Measurements from ENCODE around the gene PYGO2.
A peak's percentile ranks its signal among the peaks of the same experiment; 100 is the strongest.

The PYGO2 gene

DNA sequence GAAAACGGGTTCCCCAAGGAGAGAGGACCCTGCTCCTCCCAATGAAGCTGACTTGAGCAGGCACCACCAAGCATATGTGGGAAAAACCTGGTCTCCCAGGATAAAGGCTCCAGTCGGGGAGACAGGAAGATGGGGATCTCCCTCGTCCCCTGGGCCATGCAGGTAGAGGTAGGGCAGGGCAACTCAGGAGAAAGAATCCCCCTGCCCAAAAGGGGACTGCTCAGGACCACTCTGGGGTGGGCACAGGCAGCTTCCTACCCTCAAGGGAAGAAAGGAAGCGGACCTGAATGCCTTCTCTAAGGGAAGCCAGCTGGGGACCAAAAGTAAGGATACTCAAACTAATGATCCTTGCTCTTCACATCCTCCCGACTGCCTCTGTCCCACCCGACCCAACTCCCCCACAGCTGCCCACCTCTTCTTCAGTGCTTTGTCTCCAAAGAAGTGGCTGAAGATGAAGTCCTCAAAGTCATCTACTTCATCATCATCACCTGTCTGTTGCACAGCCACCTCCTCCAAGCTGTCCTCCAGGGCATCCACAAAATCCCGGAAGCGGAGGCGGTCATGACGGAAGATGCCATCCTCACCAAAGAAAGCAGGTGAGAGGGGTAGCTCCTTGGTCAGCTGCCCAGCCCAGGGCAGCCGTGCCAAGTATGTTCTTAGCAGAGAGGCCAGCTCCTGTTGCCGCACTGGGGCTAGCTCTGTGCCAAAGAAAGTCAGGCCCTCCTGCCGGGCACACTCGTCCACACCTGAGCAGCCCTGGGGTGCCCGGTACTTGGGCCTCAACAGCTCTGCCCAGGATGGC lies 16.2 kb downstream of the PYGO2 start:
- H3K9me3 ChIP-seq (ENCODE audit: low read length): no peaks in the 10 kb centered on the region
- H2AFZ ChIP-seq (ENCODE audit: low read depth, low read length): no peak overlapping the region

DNA sequence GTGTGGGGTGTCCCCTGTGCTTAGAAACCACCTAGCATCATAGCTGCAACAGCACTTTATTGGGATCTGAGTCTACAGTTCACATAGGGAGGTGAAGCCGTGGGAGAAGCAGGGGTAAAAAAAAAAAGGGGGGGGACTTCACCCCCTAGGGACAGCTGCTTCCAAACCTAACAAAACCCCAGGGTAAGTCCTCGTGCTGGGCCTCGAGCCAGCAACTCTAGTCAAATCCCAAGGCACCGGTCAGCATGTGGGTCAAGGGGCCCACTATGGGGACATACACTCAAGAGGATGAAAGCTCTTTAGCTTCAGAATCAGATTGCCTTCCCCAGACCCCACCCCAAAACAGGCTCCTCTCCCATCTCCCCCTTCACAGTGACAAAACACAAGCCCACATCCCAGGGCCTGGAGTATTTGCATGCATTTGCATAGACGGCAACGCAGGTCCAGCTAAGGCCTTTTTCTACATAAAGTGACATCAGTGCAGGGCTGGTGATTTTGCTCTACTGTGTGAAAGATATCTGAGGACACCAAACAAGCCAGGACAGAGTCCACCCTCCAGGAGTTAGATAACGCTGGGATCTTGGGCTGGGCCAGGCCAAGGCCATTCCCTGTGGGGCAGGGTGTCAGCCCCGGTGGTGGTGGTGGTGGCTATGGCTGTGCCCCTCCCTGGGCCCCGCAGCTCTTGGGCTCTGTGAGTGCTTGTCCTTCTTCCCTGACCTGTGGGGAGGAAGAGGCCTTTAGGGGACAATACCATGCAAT lies 17.0 kb downstream of the PYGO2 start:
- Histone ChIP-seq H3K4me1 (ENCODE audit: insufficient read depth, low read length) (peaks cover 42% of the 10 kb centered on the region), H3K9me3 (ENCODE audit: low read length) (no peaks in the 10 kb centered on the region)

More for the DNA sequence above, 16.2 kb downstream of the PYGO2 start:
- Histone ChIP-seq H3K4me3 (ENCODE audit: low read length) (no peak overlapping the region), H3K4me1 (ENCODE audit: insufficient read depth, low read length) (peaks cover 37% of the 10 kb centered on the region), H3K36me3 (ENCODE audit: insufficient read depth, low read length) (peaks cover 17% of the 10 kb centered on the region), H3K27me3 (ENCODE audit: insufficient read depth, low read length) (no peaks in the 10 kb centered on the region)

DNA sequence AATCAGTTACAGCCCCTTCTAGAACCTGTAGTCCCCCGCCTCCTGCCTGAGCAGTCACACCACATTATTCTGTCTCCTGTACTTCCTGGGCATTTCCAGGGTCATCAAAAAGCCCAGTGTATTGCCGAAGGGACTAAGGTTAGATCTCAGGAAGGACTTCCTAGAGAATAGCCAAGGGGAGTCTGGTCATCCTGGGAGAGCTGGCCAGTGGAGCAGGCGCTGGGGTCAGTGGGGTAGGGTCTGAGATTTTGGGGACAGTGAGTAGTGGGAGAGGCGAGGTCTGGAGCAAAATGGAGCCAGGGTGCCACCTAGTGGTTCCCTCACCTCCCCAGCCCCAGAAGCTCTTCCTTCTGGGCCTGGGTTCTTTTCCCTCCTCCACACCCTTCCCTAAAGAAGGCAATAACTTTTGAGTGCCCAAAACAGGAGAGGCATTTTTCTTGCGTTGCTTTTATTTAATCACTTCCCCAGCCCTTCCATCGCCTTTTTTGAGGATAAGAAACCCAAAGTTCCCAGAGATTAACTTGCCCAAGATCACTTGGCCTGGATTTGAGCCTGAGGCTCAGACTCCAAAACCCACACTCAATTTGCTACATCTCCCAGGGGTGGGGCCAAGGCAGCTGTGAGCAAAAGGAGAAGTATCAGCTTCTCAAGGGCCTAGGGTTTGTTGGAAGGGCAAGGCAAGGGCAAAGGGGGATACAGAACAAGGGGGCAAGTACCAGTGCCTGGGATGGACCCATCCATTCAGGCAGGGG lies 17.8 kb downstream of the PYGO2 start:
- peaks cover 42% of the 10 kb centered on the region for H3K4me1 ChIP-seq (ENCODE audit: insufficient read depth, low read length)

More for the DNA sequence above, 17.0 kb downstream of the PYGO2 start:
- H3K36me3 ChIP-seq (ENCODE audit: insufficient read depth, low read length): peaks cover 15% of the 10 kb centered on the region
- no peak overlapping the region for H3K4me3 ChIP-seq (ENCODE audit: low read length)
- no peak overlapping the region for H2AFZ ChIP-seq (ENCODE audit: low read depth, low read length)
- no peaks in the 10 kb centered on the region for H3K27me3 ChIP-seq (ENCODE audit: insufficient read depth, low read length)

DNA sequence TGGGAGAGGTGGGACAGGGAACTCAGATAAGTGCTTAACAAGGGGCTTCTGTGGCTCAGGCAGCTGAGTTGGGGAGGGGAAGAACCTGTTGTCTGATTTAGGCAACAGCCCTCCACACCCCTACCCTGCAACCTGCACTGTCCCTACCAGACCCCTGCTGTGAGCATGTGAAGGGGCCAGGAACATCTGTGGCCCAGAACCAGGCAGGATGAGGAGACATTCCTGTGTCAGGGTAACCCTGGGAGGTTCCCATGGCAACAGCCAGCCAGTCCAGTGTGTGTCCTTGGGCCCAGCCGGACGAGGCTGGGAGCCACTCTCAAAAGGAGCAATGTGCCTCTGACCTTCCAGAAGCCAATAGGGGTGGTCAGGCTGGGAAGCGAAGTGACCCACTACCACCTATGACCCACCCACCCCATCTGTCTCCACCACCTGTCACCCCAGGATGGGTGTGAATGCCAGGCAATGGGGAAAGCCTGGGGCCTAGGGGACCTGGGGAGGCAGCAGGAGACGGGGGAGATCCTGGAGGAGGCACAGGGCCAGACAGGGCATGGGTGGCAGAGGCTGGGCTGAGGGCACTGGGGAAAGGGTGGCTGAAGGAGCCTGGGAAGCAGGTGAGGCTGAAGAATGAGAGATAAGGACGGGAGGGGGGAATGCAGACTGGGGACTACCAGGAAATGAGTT lies 20.1 kb downstream of the PYGO2 start:
- no peaks in the 10 kb centered on the region for H3K27me3 ChIP-seq (ENCODE audit: insufficient read depth, low read length)
- peaks cover 49% of the 10 kb centered on the region for H3K4me1 ChIP-seq (ENCODE audit: insufficient read depth, low read length)
- no peak overlapping the region for H3K4me3 ChIP-seq (ENCODE audit: low read length)
- no peaks in the 10 kb centered on the region for H3K9me3 ChIP-seq (ENCODE audit: low read length)
- H2AFZ ChIP-seq (ENCODE audit: low read depth, low read length): no peak overlapping the region
- peaks cover 10% of the 10 kb centered on the region for H3K36me3 ChIP-seq (ENCODE audit: insufficient read depth, low read length)

More for the DNA sequence above, 17.8 kb downstream of the PYGO2 start:
- H3K9me3 ChIP-seq (ENCODE audit: low read length): no peaks in the 10 kb centered on the region
- H3K36me3 ChIP-seq (ENCODE audit: insufficient read depth, low read length): peaks cover 15% of the 10 kb centered on the region
- no peaks in the 10 kb centered on the region for H3K27me3 ChIP-seq (ENCODE audit: insufficient read depth, low read length)
- no peak overlapping the region for H2AFZ ChIP-seq (ENCODE audit: low read depth, low read length)
- no peak overlapping the region for H3K4me3 ChIP-seq (ENCODE audit: low read length)

DNA sequence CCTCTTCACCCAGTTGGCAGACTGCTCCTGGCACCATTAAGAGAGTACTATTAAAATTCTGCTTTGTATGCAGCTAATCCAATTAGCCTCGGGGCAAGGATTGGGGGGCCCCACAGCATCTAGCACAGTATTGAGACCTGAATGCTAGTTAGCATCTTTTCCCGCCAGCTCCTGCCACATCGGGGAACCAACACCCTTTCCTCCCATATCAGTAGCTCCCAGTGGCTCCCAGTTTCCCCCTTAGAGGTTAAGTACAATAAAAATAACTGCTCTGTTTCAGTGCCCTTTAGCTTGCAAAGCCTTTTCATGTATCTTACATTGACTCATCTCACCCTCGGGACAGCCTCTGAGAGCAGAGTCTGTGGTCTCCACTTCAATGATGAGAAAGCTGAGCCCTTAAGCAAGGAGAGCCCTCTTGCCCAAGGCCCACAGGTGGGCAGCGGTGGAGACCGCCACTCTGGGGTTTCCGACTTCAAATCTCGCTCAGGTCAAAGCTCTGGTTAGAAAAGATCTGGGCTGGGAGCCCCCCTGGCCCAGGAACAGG lies 20.9 kb downstream of the PYGO2 start:
- Histone ChIP-seq H3K4me1 (ENCODE audit: insufficient read depth, low read length) (peaks cover 55% of the 10 kb centered on the region), H3K27me3 (ENCODE audit: insufficient read depth, low read length) (no peaks in the 10 kb centered on the region), H3K9me3 (ENCODE audit: low read length) (no peaks in the 10 kb centered on the region), H3K36me3 (ENCODE audit: insufficient read depth, low read length) (peaks cover 5% of the 10 kb centered on the region), H2AFZ (ENCODE audit: low read depth, low read length) (no peak overlapping the region), H3K4me3 (ENCODE audit: low read length) (no peak overlapping the region)

DNA sequence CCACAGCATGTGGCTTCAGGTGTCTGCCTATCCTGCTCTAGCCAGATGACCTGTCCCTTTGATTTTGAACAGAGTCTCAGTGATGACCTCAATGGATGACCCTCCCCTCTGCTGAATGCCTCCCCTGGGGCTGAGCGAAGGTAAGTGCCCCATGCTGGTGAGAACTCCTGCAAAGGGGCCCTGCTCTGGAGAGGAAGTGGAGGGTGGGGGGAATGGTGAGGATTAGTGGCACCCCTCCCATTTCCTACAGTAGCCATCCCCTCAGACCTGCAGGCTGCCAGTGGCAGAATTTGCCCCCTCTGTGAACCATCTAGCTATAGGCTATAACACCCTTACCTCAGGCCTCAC lies 21.4 kb downstream of the PYGO2 start:
- peaks cover 56% of the 10 kb centered on the region for H3K4me1 ChIP-seq (ENCODE audit: insufficient read depth, low read length)
- H3K36me3 ChIP-seq (ENCODE audit: insufficient read depth, low read length): no peaks in the 10 kb centered on the region

DNA sequence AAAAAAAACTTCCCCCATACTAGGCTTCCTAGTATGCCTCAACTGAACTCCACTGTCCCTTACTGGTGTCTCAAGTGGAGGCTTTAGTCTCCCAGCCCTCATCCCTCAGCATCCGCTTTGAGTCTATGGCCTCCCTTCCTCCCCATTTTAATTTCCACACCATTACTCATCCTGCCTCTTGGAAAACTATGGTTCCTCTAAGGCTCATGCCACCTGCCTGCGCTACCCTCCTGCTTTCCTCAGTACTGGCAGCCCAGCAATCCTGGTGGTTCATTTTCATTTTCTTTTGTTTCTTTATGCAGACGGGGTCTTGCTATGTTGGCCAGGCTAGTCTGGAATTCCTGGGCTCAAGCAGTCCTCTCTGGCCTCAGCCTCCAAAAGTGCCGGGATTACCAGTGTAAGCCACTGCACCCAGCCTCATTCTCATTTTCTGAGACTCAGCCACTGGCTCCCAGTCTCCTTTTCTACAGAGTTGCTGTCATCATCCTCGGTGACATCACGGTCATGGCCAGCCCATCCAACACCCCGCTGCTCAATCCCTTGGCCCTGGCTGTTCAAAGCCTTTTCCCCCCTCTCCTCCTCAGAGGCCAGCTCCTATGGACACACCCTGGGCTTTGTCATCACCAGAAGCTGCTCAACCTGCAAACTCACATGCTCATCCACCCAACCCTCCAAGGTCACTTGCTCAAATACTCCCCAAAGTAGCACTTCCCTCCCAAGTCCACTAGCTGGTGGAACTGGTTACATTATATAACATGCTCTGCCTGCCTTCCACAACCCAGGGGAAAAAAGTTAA lies 22.8 kb downstream of the PYGO2 start:
- no peaks in the 10 kb centered on the region for H3K36me3 ChIP-seq (ENCODE audit: insufficient read depth, low read length)
- peaks cover 45% of the 10 kb centered on the region for H3K4me1 ChIP-seq (ENCODE audit: insufficient read depth, low read length)
- no peak overlapping the region for H3K4me3 ChIP-seq (ENCODE audit: low read length)
- no peak overlapping the region for H2AFZ ChIP-seq (ENCODE audit: low read depth, low read length)
- no peaks in the 10 kb centered on the region for H3K9me3 ChIP-seq (ENCODE audit: low read length)
- no peaks in the 10 kb centered on the region for H3K27me3 ChIP-seq (ENCODE audit: insufficient read depth, low read length)

More for the DNA sequence above, 21.4 kb downstream of the PYGO2 start:
- no peak overlapping the region for H2AFZ ChIP-seq (ENCODE audit: low read depth, low read length)
- no peak overlapping the region for H3K4me3 ChIP-seq (ENCODE audit: low read length)
- no peaks in the 10 kb centered on the region for H3K27me3 ChIP-seq (ENCODE audit: insufficient read depth, low read length)
- no peaks in the 10 kb centered on the region for H3K9me3 ChIP-seq (ENCODE audit: low read length)

DNA sequence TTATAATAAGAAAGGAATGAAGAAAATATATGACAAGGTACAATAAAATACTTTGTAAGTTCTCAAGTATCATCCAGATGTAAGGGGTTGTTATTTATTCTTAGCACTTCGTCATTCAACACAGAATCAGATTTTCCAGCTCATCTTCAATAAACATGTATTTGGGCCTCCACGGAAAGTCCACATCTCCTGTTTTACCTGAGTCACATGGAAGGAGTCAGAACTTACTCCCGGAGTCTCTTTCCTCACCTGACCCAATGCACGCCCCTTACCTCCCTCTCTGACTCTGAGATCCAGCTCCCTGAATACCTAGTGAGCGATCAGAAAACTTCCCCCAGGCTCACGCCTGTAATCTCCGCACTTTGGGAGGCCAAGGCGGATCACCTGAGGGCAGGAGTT lies 23.6 kb downstream of the PYGO2 start:
- no peak overlapping the region for H2AFZ ChIP-seq (ENCODE audit: low read depth, low read length)
- H3K36me3 ChIP-seq (ENCODE audit: insufficient read depth, low read length): no peaks in the 10 kb centered on the region
- H3K27me3 ChIP-seq (ENCODE audit: insufficient read depth, low read length): no peaks in the 10 kb centered on the region
- H3K4me1 ChIP-seq (ENCODE audit: insufficient read depth, low read length): peaks cover 45% of the 10 kb centered on the region
- peak overlapping the region; percentile 71 for H3K4me3 ChIP-seq (ENCODE audit: low read length)
- H3K9me3 ChIP-seq (ENCODE audit: low read length): no peaks in the 10 kb centered on the region

DNA sequence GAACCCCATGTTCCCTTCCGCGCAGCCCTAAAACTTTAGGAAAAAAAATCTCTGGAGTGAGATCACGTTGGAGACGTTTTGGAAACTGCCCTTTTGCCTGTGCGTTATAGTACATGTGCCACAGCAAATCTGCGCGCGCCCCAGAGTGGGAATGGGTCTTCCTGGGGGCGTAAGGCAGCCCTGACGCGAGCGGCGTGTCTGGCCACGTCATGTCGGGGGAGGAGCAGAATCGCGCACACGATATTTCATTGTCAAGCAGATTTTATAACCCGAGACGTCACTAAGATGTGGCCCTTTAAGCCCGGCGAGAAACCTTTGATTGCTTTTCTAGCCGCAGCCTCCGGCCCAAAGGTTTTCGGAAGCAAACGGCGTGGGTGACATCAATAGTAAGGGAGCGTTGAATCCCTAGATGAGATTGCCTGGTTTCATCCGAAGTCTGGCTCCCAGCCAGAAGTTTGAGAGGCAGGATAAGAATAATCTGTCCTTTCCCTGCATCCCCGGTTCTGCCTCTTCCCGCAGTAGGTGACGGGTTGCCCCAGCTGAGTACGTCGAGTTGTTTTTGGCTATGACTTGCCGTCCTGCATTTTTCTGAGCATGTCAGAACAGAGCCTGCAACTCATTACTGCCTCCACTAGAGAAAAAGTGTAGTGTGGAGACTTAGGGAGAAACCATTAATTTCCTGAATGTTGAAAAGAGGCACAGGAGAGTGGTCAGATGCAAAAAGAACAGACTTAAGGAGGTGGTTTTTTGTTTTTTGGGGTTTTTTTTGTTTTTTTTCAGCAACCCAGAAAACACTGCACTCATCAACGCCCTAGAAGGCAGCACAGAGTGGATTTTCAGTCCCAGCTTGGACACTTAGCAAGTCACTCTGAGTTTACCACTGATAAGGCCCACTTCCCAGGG lies 24.2 kb downstream of the PYGO2 start:
- H3K36me3 ChIP-seq (ENCODE audit: insufficient read depth, low read length): no peaks in the 10 kb centered on the region
- H3K27me3 ChIP-seq (ENCODE audit: insufficient read depth, low read length): no peaks in the 10 kb centered on the region
- peak overlapping the region; percentile 56 for H2AFZ ChIP-seq (ENCODE audit: low read depth, low read length)
- H3K9me3 ChIP-seq (ENCODE audit: low read length): no peaks in the 10 kb centered on the region
- peak overlapping the region; percentile 71 for H3K4me3 ChIP-seq (ENCODE audit: low read length)
- peaks cover 39% of the 10 kb centered on the region for H3K4me1 ChIP-seq (ENCODE audit: insufficient read depth, low read length)

DNA sequence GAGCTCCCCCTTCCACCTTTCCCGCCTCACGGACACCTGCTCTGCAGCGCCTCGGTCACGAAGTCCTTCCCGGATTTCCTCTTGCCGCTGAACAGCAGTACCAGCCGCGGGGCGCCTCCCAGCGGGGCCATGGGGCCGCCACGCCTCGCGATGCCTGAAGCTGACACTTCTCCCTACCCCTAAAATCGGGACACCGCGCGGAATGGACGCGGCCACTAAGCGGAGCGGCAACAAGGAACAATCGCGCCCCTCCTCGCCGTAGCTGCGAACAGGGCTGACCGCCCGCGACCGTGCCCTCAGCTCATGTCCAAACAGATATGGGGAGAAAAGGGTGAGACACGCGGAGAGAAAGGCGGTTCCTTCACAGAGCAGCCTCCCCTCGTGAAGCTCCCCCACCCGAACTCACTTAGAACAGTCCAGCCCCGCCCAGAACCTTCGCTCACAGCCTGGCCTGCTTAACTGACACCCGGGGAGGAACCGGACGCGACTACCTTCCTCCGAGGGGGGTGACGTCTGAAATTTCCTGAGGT lies 25.0 kb downstream of the PYGO2 start, which contains the start of gene PMVK:
PMVK (minus strand) TSS at position 165 of the 530 bp plus-strand sequence; CDS start at position 131, 34 bp downstream.
- Histone ChIP-seq H3K4me3 (ENCODE audit: low read length) (peak within 1 kb of the TSS; percentile 71), H3K36me3 (ENCODE audit: insufficient read depth, low read length) (peaks cover 3% of the 10 kb centered on the region), H3K4me1 (ENCODE audit: insufficient read depth, low read length) (peaks cover 32% of the 10 kb centered on the region), H3K9me3 (ENCODE audit: low read length) (no peaks in the 10 kb centered on the region), H3K27me3 (ENCODE audit: insufficient read depth, low read length) (no peaks in the 10 kb centered on the region), H2AFZ (ENCODE audit: low read depth, low read length) (peak within 1 kb of the TSS; percentile 56)
